ENCODE data around the gene DLGAP5.

Gene DLGAP5

DNA sequence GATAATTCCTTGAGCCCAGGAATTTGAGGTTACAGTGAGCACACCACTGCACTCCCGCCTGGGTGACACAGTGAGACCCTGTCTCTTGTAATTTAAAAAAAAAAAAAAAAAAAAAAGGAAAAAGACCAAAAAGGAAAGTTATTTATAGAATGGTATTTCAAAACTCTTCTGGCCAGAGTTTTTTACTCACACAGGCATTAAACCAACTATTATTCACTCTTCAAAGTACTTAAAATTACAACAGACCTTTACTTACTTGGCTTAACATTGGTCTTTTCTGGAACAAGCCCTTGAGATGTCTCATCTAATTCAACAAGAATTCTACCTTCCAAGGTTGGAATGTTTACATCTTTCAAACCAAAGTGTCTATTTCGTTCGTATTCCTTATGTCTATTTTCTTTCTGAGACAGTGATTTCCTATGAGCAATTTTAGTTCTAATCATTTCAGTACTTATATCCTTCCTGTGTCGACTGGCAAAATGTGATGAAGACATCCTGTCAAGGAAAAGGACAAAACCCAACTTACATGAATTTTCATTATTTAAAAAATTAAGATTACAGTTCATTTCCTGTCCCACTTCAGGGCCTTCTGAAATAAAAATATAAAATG is 2.6 kb downstream of the DLGAP5 start:
- TF ChIP-seq, protein P1, sequence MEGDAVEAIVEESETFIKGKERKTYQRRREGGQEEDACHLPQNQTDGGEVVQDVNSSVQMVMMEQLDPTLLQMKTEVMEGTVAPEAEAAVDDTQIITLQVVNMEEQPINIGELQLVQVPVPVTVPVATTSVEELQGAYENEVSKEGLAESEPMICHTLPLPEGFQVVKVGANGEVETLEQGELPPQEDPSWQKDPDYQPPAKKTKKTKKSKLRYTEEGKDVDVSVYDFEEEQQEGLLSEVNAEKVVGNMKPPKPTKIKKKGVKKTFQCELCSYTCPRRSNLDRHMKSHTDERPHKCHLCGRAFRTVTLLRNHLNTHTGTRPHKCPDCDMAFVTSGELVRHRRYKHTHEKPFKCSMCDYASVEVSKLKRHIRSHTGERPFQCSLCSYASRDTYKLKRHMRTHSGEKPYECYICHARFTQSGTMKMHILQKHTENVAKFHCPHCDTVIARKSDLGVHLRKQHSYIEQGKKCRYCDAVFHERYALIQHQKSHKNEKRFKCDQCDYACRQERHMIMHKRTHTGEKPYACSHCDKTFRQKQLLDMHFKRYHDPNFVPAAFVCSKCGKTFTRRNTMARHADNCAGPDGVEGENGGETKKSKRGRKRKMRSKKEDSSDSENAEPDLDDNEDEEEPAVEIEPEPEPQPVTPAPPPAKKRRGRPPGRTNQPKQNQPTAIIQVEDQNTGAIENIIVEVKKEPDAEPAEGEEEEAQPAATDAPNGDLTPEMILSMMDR (conservative IDR thresholded peaks at IDR 0.05; ENCODE audit: control insufficient read depth, insufficient read depth, low read depth, low read length) = no peak
- DNase-seq (ENCODE audit: low read depth) = peak; percentile 11
- H3K4me3 ChIP-seq (ENCODE audit: control insufficient read depth, low read depth, low read length) = no peak overlapping the region

DNA sequence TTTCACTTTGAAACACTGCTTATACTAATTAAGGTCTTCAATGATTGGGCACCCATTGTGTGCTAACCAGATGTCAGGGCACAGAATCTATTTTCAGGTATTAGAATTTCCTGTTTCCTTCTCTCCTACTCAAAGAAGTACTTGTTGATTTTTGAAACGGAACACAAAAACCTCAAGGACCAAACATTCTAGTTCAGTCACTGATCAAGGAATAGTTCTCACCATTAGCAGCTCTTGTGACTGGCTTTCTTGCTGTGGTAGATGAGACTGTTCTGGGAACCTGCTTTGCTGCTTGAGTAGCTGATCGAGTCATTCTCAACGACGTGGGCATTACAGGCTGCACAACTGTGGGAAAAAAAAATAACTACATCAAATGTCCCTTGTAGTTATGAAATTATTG is 11.0 kb downstream of the DLGAP5 start:
- no peak overlapping the region for H3K4me3 ChIP-seq (ENCODE audit: control insufficient read depth, low read depth, low read length)
- TF ChIP-seq, protein P1 (conservative IDR thresholded peaks at IDR 0.05; ENCODE audit: control insufficient read depth, insufficient read depth, low read depth, low read length) = no peak
- peak; percentile 44 for DNase-seq (ENCODE audit: low read depth)

DNA sequence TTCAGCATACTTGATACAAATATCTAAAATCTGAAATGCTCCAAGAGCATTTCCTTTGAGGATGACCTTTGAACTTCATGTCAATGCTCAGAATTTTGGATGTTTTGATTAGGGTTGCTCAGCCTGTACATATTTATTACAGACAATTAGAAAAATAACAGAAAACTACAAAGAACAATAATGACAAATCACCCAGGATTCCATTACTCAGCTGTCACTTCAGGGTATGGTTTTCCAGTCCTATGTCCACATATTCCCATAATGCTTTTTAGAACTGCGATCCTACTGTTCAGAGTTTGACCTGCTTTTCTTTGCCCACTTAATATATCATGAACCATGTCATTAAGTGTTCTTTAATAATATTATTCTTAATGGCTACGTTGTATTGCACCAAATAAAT is 11.4 kb downstream of the DLGAP5 start:
- TF ChIP-seq, protein P1 (conservative IDR thresholded peaks at IDR 0.05; ENCODE audit: control insufficient read depth, insufficient read depth, low read depth, low read length) = no peak
- DNase-seq (ENCODE audit: low read depth) = no peak
- no peak overlapping the region for H3K4me3 ChIP-seq (ENCODE audit: control insufficient read depth, low read depth, low read length)

DNA sequence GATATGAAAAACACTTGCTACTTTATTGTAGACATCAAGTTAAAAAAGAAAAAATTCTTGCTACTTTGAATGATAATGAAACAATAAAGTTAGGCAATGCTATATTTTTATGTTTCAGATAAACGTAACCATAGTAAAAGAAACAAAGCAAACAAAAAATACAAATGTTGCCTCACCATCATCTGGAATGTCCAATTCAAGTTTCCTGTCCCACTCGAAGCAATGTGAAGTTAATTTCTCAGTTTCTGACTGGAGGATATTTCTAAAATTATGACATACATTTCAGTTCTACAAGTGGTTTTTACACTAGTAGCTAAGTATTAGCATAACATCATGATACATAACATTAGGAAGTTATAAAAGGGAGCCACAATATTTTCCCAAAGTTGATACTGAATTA is 20.9 kb downstream of the DLGAP5 start:
- DNase-seq (ENCODE audit: low read depth) = no peak
- TF ChIP-seq, protein P1 (conservative IDR thresholded peaks at IDR 0.05; ENCODE audit: control insufficient read depth, insufficient read depth, low read depth, low read length) = no peak
- H3K4me3 ChIP-seq (ENCODE audit: control insufficient read depth, low read depth, low read length) = no peak overlapping the region

DNA sequence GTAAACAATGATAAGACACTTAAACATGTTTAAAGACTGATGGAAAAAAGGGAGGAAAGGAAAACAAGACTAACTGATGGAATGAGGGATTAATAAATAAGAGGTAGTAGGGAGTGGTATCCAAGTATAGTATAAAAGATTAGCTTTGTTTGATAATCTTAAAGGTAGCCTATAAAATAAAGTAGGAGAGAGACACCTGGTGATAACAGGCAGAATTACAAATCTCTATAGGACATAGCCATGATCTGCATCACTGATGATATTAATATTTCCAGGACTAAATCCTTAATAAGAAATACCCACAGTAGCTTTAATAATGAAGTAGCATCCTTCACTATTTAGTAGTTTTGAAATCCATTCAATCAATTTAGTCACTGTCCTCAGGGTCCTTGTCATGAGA is 30.4 kb downstream of the DLGAP5 start:
- no peak overlapping the region for H3K4me3 ChIP-seq (ENCODE audit: control insufficient read depth, low read depth, low read length)
- peak; percentile 49 for DNase-seq (ENCODE audit: low read depth)
- TF ChIP-seq, protein P1 (conservative IDR thresholded peaks at IDR 0.05; ENCODE audit: control insufficient read depth, insufficient read depth, low read depth, low read length) = peak; percentile 52

DNA sequence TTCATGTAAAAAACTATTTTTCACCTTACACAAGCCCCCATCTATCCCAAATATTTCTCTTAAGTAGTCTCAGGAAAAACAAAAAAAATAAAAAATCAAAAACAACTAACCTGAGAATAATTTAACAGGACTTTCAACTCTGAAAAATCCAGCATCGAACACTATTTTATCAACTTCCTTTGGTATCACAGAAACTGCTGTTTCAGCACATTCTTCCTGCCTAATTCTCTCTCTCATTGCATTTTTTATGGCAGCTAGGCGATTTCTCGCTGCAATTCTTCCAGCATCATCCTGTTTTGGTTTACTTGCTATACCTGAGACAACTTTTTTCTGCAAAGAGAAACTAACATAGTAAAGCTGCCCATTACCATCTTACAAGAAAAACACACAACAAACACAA is 33.0 kb downstream of the DLGAP5 start:
- TF ChIP-seq, protein P1 (conservative IDR thresholded peaks at IDR 0.05; ENCODE audit: control insufficient read depth, insufficient read depth, low read depth, low read length) = no peak
- H3K4me3 ChIP-seq (ENCODE audit: control insufficient read depth, low read depth, low read length) = no peak overlapping the region
- DNase-seq (ENCODE audit: low read depth) = no peak

DNA sequence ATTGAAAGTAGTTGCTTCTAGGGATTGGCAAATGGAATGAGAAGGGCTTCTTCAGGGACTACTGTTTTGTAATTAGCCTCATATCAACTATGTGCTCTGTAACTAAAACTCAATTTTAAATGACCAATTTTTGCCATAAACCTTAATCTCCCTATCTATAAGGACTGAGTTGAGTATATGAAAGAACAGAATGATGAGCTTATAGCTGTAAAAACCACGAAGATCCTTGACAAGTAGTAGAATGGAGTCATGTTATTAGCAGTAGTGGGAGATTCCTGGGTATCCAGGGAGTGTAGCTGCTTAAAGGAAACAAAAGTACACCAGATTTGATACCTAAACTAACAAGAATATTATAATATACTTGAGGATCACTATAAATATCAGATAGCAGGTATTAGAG is 34.3 kb downstream of the DLGAP5 start:
- DNase-seq (ENCODE audit: low read depth) = no peak

More for the DNA sequence above, 34.3 kb downstream of the DLGAP5 start:
- no peak overlapping the region for H3K4me3 ChIP-seq (ENCODE audit: control insufficient read depth, low read depth, low read length)
- TF ChIP-seq, protein P1 (conservative IDR thresholded peaks at IDR 0.05; ENCODE audit: control insufficient read depth, insufficient read depth, low read depth, low read length) = no peak
